Measurements from ENCODE around the gene SMYD3.

GRCh38 chr1:246029616-246030015 is 477.5 kb downstream of the SMYD3 start:
- TF ChIP-seq CTCF (IDR thresholded peaks at IDR 0.05) (no peak), POLR2A (IDR thresholded peaks at IDR 0.05) (no peak)

All from heart left ventricle (tissue), 13 donors.